VCaP (cell line): ENCODE results near the gene ADARB2.

Experiments used
- H3K27ac ChIP-seq: fragments of 450-650 bp; 2 replicates; pipeline ENCODE4 v1.5.1; 2017
- TF ChIP-seq, protein P1 (sequence below): fragments of 450-650 bp; conservative IDR thresholded peaks from 2 replicates; pipeline ENCODE4 v1.5.1; 2017; ENCODE audit warnings: mild to moderate bottlenecking, moderate library complexity

Gene ADARB2

DNA sequence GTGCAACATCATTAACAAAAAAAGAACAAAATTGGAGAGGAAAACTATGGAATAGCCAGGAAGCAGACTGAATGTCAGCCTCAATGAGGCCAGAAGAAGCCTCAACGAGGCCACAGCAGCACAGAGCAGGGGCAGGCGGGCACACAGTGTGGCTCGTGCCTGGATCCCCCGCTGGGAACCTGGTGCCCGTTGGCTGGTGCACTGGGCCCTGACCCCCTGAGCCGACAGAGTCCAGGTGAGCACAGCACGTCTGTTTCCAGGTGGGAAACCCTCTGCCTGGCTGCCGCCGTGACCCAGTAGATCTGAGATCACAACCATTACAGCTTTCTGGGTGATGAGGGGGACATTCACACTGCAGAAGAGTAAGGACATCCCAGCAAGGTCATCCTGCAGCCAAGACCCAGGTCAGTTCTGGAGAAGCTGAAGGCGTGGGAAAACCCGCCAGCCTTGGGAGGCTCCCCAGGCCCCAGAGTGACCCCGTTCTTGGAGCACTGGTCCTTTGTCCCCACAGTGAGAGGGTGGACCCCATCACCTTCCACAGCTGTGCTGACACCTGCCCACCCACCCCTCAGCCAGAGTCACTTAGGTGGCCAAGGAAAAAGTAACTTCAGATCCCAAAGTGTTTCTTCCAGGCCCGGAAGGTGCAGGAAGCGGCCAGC lies 222.1 kb downstream of the ADARB2 start:
- TF ChIP-seq, protein P1, sequence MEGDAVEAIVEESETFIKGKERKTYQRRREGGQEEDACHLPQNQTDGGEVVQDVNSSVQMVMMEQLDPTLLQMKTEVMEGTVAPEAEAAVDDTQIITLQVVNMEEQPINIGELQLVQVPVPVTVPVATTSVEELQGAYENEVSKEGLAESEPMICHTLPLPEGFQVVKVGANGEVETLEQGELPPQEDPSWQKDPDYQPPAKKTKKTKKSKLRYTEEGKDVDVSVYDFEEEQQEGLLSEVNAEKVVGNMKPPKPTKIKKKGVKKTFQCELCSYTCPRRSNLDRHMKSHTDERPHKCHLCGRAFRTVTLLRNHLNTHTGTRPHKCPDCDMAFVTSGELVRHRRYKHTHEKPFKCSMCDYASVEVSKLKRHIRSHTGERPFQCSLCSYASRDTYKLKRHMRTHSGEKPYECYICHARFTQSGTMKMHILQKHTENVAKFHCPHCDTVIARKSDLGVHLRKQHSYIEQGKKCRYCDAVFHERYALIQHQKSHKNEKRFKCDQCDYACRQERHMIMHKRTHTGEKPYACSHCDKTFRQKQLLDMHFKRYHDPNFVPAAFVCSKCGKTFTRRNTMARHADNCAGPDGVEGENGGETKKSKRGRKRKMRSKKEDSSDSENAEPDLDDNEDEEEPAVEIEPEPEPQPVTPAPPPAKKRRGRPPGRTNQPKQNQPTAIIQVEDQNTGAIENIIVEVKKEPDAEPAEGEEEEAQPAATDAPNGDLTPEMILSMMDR = no peak

DNA sequence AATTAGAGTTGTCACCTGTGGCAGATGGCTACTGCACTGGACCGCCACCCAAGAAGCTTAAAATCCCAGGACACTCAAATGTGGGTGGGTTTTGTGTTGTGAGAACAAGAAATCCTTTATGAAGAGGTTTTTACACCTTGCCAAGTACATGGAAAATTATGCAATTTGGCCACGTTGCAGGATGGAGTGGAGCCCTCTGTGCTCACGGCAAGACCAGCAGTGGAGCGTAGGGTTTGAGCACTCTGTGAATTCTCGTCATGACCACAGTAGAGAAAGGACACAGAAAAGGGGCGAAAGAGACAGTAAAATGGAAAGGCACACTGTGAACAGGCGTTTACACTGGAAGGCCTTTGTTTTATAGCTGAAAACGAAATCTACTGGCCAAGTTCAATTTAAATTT lies 222.6 kb downstream of the ADARB2 start:
- no peak overlapping the region for H3K27ac ChIP-seq
- TF ChIP-seq, protein P1 = no peak

More for the DNA sequence above, 222.1 kb downstream of the ADARB2 start:
- no peak overlapping the region for H3K27ac ChIP-seq

DNA sequence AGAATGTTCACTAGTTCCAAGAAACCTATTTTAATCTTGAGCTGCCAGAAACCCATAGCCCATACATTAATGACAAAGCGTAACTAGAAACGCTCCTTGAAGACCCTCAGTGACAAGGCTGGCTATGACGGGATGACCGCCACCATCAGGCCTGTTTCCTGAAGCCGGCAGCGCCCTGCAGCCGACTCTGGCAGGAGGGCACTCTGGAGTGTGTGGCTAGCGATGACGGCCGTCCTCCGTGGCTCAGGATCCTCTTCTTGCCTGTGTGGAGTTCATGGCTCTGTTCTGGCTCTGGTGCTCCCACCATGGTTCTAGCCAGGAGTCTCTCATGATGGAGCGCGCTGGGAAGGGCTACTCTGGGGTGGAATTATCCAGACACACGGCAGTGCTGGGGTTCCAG lies 224.1 kb downstream of the ADARB2 start:
- H3K27ac ChIP-seq = no peak overlapping the region
- TF ChIP-seq, protein P1 = no peak

DNA sequence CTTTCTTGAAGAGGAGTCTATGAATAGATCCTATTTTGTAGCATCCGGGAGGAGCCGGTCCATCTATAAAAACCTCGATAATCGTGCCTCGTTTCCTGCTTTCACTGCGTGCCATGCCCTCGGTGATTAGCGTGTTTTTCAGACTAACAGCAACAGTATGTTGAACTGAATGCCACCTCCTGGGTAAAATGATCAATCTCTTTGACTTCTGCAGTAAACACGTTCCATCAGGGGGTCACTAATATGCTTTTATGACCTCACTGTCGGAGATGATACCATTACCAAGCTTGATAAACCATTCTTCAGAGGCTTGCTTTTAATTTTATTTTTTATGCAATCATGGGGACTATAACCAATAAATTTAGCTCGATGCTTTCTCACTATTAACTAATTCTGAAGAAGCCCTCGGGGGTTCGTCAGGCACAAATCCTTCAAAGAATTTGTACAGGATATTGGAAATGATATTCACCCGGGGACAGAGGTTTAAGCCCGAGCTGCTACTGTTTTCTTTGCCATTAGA lies 228.3 kb downstream of the ADARB2 start:
- no peak overlapping the region for H3K27ac ChIP-seq
- TF ChIP-seq, protein P1 = no peak

DNA sequence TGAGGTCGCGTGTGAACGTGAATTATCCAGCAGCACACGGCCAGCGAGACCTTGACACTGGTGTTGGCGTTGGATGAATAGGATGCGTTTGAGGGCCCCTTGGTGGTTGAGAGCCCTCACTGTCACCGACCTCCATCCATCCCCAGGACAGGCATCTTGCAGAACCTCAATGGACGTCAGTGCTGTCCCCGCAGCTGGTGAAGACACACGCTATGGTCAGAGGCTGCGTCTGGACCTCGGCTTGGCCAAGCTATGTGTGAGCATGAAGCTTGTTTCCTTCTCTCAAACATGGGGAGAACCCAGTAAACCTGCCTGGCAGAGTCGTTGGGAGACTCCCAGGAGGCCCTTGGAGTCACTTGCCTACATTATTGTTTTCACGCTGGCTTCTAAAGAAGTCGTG lies 229.2 kb downstream of the ADARB2 start:
- no peak overlapping the region for H3K27ac ChIP-seq
- TF ChIP-seq, protein P1 = no peak

DNA sequence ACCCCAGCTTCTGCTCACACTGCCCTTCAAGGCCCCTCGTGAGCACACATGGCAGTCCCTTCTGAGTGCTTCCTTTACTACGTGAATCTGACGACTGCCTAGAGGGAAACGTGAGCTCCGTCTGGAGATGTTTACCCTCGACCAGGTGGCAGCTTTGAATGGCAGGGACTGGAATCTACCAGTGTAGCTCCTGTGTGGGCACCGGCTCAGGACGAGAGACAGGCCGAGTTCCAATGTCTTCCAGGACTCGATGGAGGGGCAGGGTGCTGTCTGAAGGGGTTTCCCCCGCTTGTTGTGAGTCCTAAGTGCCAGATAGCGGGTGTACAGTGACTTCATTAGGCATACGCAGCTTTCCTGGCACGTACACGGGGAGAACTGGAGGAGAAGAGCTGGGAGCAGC lies 229.9 kb downstream of the ADARB2 start:
- TF ChIP-seq, protein P1 = no peak
- H3K27ac ChIP-seq = no peak overlapping the region

DNA sequence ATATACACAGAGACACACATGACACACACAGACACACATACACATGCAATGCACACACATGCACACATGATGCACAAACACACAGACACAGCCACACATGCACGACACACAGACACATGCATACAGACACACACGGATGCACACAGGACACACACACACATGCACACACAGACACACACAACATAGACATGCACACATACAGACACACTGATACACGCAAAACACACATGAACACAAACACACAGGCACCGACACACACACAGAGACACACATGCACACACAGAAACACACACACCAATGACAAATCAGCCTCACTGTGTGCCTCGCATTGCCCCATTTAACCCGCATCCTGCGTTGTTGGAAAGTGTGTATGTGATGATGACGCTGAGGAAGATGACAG lies 232.4 kb downstream of the ADARB2 start:
- TF ChIP-seq, protein P1 = no peak

More for the DNA sequence above, 232.4 kb downstream of the ADARB2 start:
- no peak overlapping the region for H3K27ac ChIP-seq
